ENCODE measurements around the gene SIAE.
"Not testable (repeated sequence)": the region's sequence is repeated elsewhere in the genome, so short reads cannot be mapped to it uniquely, and the experiment has no call there.

The SIAE gene

GRCh38 chr11:124635932-124636331 is 37.6 kb downstream of the SIAE start:
- H3K4me3 ChIP-seq (ENCODE audit: low read length): no peak overlapping the region
- DNase-seq (ENCODE audit: low read depth, low spot score): no peak

- H3K4me3 ChIP-seq (ENCODE audit: low read length): no peak overlapping the region
- DNase-seq (ENCODE audit: low read depth, low spot score): no peak
Measured at GRCh38 chr11:124633355-124633754, 40.2 kb downstream of the SIAE start.

GRCh38 chr11:124629961-124630360 is 43.6 kb downstream of the SIAE start:
- no peak overlapping the region for H3K4me3 ChIP-seq (ENCODE audit: low read length)
- no peak for DNase-seq (ENCODE audit: low read depth, low spot score)

GRCh38 chr11:124627546-124627945 is 46.0 kb downstream of the SIAE start:
- no peak overlapping the region for H3K4me3 ChIP-seq (ENCODE audit: low read length)
- no peak for DNase-seq (ENCODE audit: low read depth, low spot score)

GRCh38 chr11:124625504-124626168 is 47.9 kb downstream of the SIAE start:
- DNase-seq (ENCODE audit: low read depth, low spot score): peak; percentile 41
- H3K4me3 ChIP-seq (ENCODE audit: low read length): no peak overlapping the region; the same call in 1 of the 2 replicates

- no peak for DNase-seq (ENCODE audit: low read depth, low spot score)
- H3K4me3 ChIP-seq (ENCODE audit: low read length): peak overlapping the region; percentile 99
Measured at GRCh38 chr11:124623861-124624525, 49.5 kb downstream of the SIAE start.

GRCh38 chr11:124622531-124623451 is 50.7 kb downstream of the SIAE start, which contains the start of gene TBRG1:
TSS of gene TBRG1 (plus strand) at chr11:124622864. CDS start at chr11:124623084, 220 bp downstream.
- H3K4me3 ChIP-seq (ENCODE audit: low read length): peak within 1 kb of the TSS; percentile 99
- DNase-seq (ENCODE audit: low read depth, low spot score): peak; percentile 90

GRCh38 chr11:124618863-124619262 is 54.7 kb downstream of the SIAE start:
- no peak for DNase-seq (ENCODE audit: low read depth, low spot score)
- H3K4me3 ChIP-seq (ENCODE audit: low read length): no peak overlapping the region

- no peak for DNase-seq (ENCODE audit: low read depth, low spot score)
- H3K4me3 ChIP-seq (ENCODE audit: low read length): no peak overlapping the region
Measured at GRCh38 chr11:124612567-124613246, 60.8 kb downstream of the SIAE start.

- peak; percentile 94 for DNase-seq (ENCODE audit: low read depth, low spot score)
- peak overlapping the region; percentile 4; the same call in 1 of the 2 replicates for H3K4me3 ChIP-seq (ENCODE audit: low read length)
Measured at GRCh38 chr11:124612045-124612444, 61.5 kb downstream of the SIAE start.

- no peak for DNase-seq (ENCODE audit: low read depth, low spot score)
- H3K4me3 ChIP-seq (ENCODE audit: low read length): peak within 1 kb of the TSS; percentile 4; the same call in 1 of the 2 replicates
Measured at GRCh38 chr11:124611064-124611463, 62.5 kb downstream of the SIAE start, which contains the start of gene PANX3. TSS of gene PANX3 (plus strand) at chr11:124611428. CDS start at chr11:124611557, 129 bp downstream.

- H3K4me3 ChIP-seq (ENCODE audit: low read length): no peak overlapping the region
- no peak for DNase-seq (ENCODE audit: low read depth, low spot score)
Measured at GRCh38 chr11:124610295-124610694, 63.2 kb downstream of the SIAE start.

- no peak for DNase-seq (ENCODE audit: low read depth, low spot score)
- H3K4me3 ChIP-seq (ENCODE audit: low read length): no peak overlapping the region
Measured at GRCh38 chr11:124608147-124608546, 65.4 kb downstream of the SIAE start.

GRCh38 chr11:124605719-124606118 is 67.8 kb downstream of the SIAE start:
- no peak for DNase-seq (ENCODE audit: low read depth, low spot score)
- no peak overlapping the region for H3K4me3 ChIP-seq (ENCODE audit: low read length)

- not testable (repeated sequence) for DNase-seq (ENCODE audit: low read depth, low spot score); H3K4me3 ChIP-seq (ENCODE audit: low read length)
Measured at GRCh38 chr11:124602723-124603122, 70.8 kb downstream of the SIAE start.

- no peak overlapping the region for H3K4me3 ChIP-seq (ENCODE audit: low read length)
- DNase-seq (ENCODE audit: low read depth, low spot score): no peak
Measured at GRCh38 chr11:124602193-124602592, 71.3 kb downstream of the SIAE start.

GRCh38 chr11:124600621-124601320 is 72.8 kb downstream of the SIAE start:
- no peak for DNase-seq (ENCODE audit: low read depth, low spot score)
- no peak overlapping the region for H3K4me3 ChIP-seq (ENCODE audit: low read length)

- DNase-seq (ENCODE audit: low read depth, low spot score): no peak
- no peak overlapping the region for H3K4me3 ChIP-seq (ENCODE audit: low read length)
Measured at GRCh38 chr11:124597626-124598025, 75.9 kb downstream of the SIAE start.

Measured in Jurkat, Clone E6-1 (cell line).